ENCODE data around the gene ZBTB20.

DNA sequence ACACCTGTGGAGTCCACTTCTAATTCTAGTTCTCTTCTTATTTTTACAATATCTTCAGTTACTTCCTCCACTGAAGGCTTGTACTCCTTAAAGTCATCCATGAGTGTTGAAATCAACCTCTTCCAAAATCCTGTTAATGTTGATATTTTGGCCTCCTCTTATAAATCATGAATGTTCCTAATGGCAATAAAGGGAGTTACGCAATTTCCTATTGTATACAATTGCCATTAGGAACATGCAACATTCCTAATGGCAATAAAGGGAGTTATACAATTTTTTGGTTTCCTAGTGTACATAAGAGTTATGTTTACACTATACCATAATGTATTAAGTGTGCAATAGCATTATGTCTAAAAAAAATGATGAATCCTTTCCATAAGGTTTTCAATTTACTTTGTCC is 862.4 kb downstream of the ZBTB20 start:
- no peak for TF ChIP-seq EZH2 (IDR thresholded peaks at IDR 0.05; ENCODE audit: borderline replicate concordance, low read depth, low read length, severe bottlenecking)
- TF ChIP-seq, protein P1, sequence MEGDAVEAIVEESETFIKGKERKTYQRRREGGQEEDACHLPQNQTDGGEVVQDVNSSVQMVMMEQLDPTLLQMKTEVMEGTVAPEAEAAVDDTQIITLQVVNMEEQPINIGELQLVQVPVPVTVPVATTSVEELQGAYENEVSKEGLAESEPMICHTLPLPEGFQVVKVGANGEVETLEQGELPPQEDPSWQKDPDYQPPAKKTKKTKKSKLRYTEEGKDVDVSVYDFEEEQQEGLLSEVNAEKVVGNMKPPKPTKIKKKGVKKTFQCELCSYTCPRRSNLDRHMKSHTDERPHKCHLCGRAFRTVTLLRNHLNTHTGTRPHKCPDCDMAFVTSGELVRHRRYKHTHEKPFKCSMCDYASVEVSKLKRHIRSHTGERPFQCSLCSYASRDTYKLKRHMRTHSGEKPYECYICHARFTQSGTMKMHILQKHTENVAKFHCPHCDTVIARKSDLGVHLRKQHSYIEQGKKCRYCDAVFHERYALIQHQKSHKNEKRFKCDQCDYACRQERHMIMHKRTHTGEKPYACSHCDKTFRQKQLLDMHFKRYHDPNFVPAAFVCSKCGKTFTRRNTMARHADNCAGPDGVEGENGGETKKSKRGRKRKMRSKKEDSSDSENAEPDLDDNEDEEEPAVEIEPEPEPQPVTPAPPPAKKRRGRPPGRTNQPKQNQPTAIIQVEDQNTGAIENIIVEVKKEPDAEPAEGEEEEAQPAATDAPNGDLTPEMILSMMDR (IDR thresholded peaks at IDR 0.05; ENCODE audit: borderline replicate concordance, extremely low read depth, low read length, poor library complexity, severe bottlenecking): no peak

Data from DND-41 (cell line).